ENCODE results near the gene RASL11A.

Gene RASL11A

DNA sequence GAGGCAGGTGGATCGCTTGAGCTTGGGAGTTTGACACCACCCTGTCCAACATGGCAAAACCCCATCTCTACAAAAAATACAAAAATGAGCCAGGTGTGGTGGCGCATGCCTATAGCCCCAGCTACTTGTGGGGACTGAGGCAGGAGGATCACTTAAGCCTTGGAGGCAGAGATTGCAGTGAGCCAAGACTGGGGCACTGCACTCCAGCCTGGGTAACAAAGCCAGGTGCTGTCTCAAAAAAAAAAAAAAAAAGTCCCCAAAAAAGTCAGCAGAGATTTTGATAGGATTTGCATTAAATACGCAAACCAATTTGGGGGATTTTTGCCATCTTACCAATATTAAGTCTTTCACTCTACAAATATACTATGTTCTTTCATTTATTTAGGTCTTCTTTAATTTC lies 41.0 kb upstream of the RASL11A start:
- Histone ChIP-seq H3K4me1 (ENCODE audit: control insufficient read depth, insufficient read depth, low read depth, low read length) (no peaks in the 10 kb centered on the region), H3K4ac (ENCODE audit: low read depth in 1 of 2, low read length in 2 of 2) (no peak overlapping the region), H3K4me3 (ENCODE audit: insufficient read depth in 1 of 2, low read depth in 1 of 2, low read length in 2 of 2) (no peak overlapping the region), H4K8ac (ENCODE audit: low read length) (no peak overlapping the region), H3K9ac (ENCODE audit: low read length) (no peak overlapping the region), H2BK120ac (ENCODE audit: low read depth, low read length) (no peak overlapping the region), H3K27me3 (ENCODE audit: control insufficient read depth in 1 of 2, insufficient read depth in 1 of 2, low read length in 2 of 2) (peaks cover 0 to 4% of the 10 kb centered on the region in 2 experiments), H2AK5ac (ENCODE audit: low read length, severe bottlenecking) (no peak overlapping the region), H2BK15ac (ENCODE audit: low read depth, poor library complexity, severe bottlenecking) (no peak overlapping the region), H2BK12ac (ENCODE audit: low read length in 2 of 2) (no peak overlapping the region), H3K14ac (ENCODE audit: low read length in 2 of 2) (no peak overlapping the region), H4K91ac (ENCODE audit: low read length) (no peak overlapping the region), H3K27ac (ENCODE audit: low read length, poor library complexity, severe bottlenecking) (no peak overlapping the region), H2AFZ (ENCODE audit: low read depth, low read length) (no peak overlapping the region), H3K36me3 (ENCODE audit: control insufficient read depth in 1 of 2, insufficient read depth in 2 of 2, low read depth in 1 of 2, low read length in 2 of 2) (no peaks in the 10 kb centered on the region), H3K79me1 (replicated peaks; ENCODE audit: low read length, poor library complexity, severe bottlenecking) (no peaks in the 10 kb centered on the region), H2BK5ac (ENCODE audit: low read depth, low read length, poor library complexity, severe bottlenecking) (no peak overlapping the region), H3K23ac (ENCODE audit: low read length in 2 of 2) (no peak overlapping the region), H3K18ac (ENCODE audit: low read depth in 1 of 2, low read length in 2 of 2) (no peak overlapping the region), H3K4me2 (ENCODE audit: low read length, poor library complexity, severe bottlenecking) (no peak overlapping the region), H3K9me3 (ENCODE audit: control insufficient read depth, low read length) (peaks cover 26% of the 10 kb centered on the region)
- 100% methylated on average over 2 of the region's 3 CpGs for WGBS
- DNase-seq: no peak

- no peak overlapping the region for H3K14ac ChIP-seq (ENCODE audit: low read length in 2 of 2)
- H2BK12ac ChIP-seq (ENCODE audit: low read length in 2 of 2): no peak overlapping the region
- no peak overlapping the region for H3K4me3 ChIP-seq (ENCODE audit: insufficient read depth in 1 of 2, low read depth in 1 of 2, low read length in 2 of 2)
- no peak overlapping the region for H3K4ac ChIP-seq (ENCODE audit: low read depth in 1 of 2, low read length in 2 of 2)
- no peak overlapping the region for H2BK15ac ChIP-seq (ENCODE audit: low read depth, poor library complexity, severe bottlenecking)
- peaks cover 0 to 6% of the 10 kb centered on the region in 2 experiments for H3K27me3 ChIP-seq (ENCODE audit: control insufficient read depth in 1 of 2, insufficient read depth in 1 of 2, low read length in 2 of 2)
- no peak overlapping the region for H3K23ac ChIP-seq (ENCODE audit: low read length in 2 of 2)
- H2AK5ac ChIP-seq (ENCODE audit: low read length, severe bottlenecking): no peak overlapping the region
- no peak overlapping the region for H2BK120ac ChIP-seq (ENCODE audit: low read depth, low read length)
- no peaks in the 10 kb centered on the region for H3K79me1 ChIP-seq (replicated peaks; ENCODE audit: low read length, poor library complexity, severe bottlenecking)
- no peak for DNase-seq
- no peak overlapping the region for H3K9ac ChIP-seq (ENCODE audit: low read length)
- H3K9me3 ChIP-seq (ENCODE audit: control insufficient read depth, low read length): peaks cover 22% of the 10 kb centered on the region
- WGBS: 80% methylated on average over 5 of the region's 5 CpGs
- H4K8ac ChIP-seq (ENCODE audit: low read length): no peak overlapping the region
- H3K18ac ChIP-seq (ENCODE audit: low read depth in 1 of 2, low read length in 2 of 2): no peak overlapping the region
- no peaks in the 10 kb centered on the region for H3K36me3 ChIP-seq (ENCODE audit: control insufficient read depth in 1 of 2, insufficient read depth in 2 of 2, low read depth in 1 of 2, low read length in 2 of 2)
- H3K4me2 ChIP-seq (ENCODE audit: low read length, poor library complexity, severe bottlenecking): no peak overlapping the region
- H2BK5ac ChIP-seq (ENCODE audit: low read depth, low read length, poor library complexity, severe bottlenecking): no peak overlapping the region
- no peaks in the 10 kb centered on the region for H3K4me1 ChIP-seq (ENCODE audit: control insufficient read depth, insufficient read depth, low read depth, low read length)
- no peak overlapping the region for H3K27ac ChIP-seq (ENCODE audit: low read length, poor library complexity, severe bottlenecking)
- H4K91ac ChIP-seq (ENCODE audit: low read length): no peak overlapping the region
- no peak overlapping the region for H2AFZ ChIP-seq (ENCODE audit: low read depth, low read length)
Measured at GRCh38 chr13:27233964-27234363, 36.7 kb upstream of the RASL11A start.

GRCh38 chr13:27236478-27236877 lies 34.2 kb upstream of the RASL11A start:
- peaks cover 0 to 6% of the 10 kb centered on the region in 2 experiments for H3K27me3 ChIP-seq (ENCODE audit: control insufficient read depth in 1 of 2, insufficient read depth in 1 of 2, low read length in 2 of 2)
- H3K4ac ChIP-seq (ENCODE audit: low read depth in 1 of 2, low read length in 2 of 2): no peak overlapping the region
- whole genome bisulfite sequencing: 72% methylated on average over 2 of the region's 2 CpGs
- H3K4me2 ChIP-seq (ENCODE audit: low read length, poor library complexity, severe bottlenecking): no peak overlapping the region
- H3K23ac ChIP-seq (ENCODE audit: low read length in 2 of 2): no peak overlapping the region
- peaks cover 14% of the 10 kb centered on the region for H3K9me3 ChIP-seq (ENCODE audit: control insufficient read depth, low read length)
- H3K18ac ChIP-seq (ENCODE audit: low read depth in 1 of 2, low read length in 2 of 2): no peak overlapping the region
- no peak for DNase-seq
- no peak overlapping the region for H4K91ac ChIP-seq (ENCODE audit: low read length)
- H3K4me1 ChIP-seq (ENCODE audit: control insufficient read depth, insufficient read depth, low read depth, low read length): no peaks in the 10 kb centered on the region
- no peak overlapping the region for H2AFZ ChIP-seq (ENCODE audit: low read depth, low read length)
- H3K27ac ChIP-seq (ENCODE audit: low read length, poor library complexity, severe bottlenecking): no peak overlapping the region
- H3K9ac ChIP-seq (ENCODE audit: low read length): peak overlapping the region; percentile 22
- H3K14ac ChIP-seq (ENCODE audit: low read length in 2 of 2): no peak overlapping the region
- no peaks in the 10 kb centered on the region for H3K36me3 ChIP-seq (ENCODE audit: control insufficient read depth in 1 of 2, insufficient read depth in 2 of 2, low read depth in 1 of 2, low read length in 2 of 2)
- no peak overlapping the region for H2BK15ac ChIP-seq (ENCODE audit: low read depth, poor library complexity, severe bottlenecking)
- H3K4me3 ChIP-seq (ENCODE audit: insufficient read depth in 1 of 2, low read depth in 1 of 2, low read length in 2 of 2): no peak overlapping the region
- no peak overlapping the region for H2BK5ac ChIP-seq (ENCODE audit: low read depth, low read length, poor library complexity, severe bottlenecking)
- no peak overlapping the region for H2BK12ac ChIP-seq (ENCODE audit: low read length in 2 of 2)
- H2BK120ac ChIP-seq (ENCODE audit: low read depth, low read length): no peak overlapping the region
- no peak overlapping the region for H4K8ac ChIP-seq (ENCODE audit: low read length)
- H3K79me1 ChIP-seq (replicated peaks; ENCODE audit: low read length, poor library complexity, severe bottlenecking): no peaks in the 10 kb centered on the region
- H2AK5ac ChIP-seq (ENCODE audit: low read length, severe bottlenecking): no peak overlapping the region

- no peak for DNase-seq
Measured at GRCh38 chr13:27242702-27243101, 27.9 kb upstream of the RASL11A start.

More at GRCh38 chr13:27242702-27243101, 27.9 kb upstream of the RASL11A start:
- Histone ChIP-seq H3K79me1 (replicated peaks; ENCODE audit: low read length, poor library complexity, severe bottlenecking) (no peaks in the 10 kb centered on the region), H3K4ac (ENCODE audit: low read depth in 1 of 2, low read length in 2 of 2) (no peak overlapping the region), H4K8ac (ENCODE audit: low read length) (no peak overlapping the region), H2BK5ac (ENCODE audit: low read depth, low read length, poor library complexity, severe bottlenecking) (no peak overlapping the region), H2BK120ac (ENCODE audit: low read depth, low read length) (no peak overlapping the region), H3K4me3 (ENCODE audit: insufficient read depth in 1 of 2, low read depth in 1 of 2, low read length in 2 of 2) (no peak overlapping the region), H3K36me3 (ENCODE audit: control insufficient read depth in 1 of 2, insufficient read depth in 2 of 2, low read depth in 1 of 2, low read length in 2 of 2) (no peaks in the 10 kb centered on the region), H3K27me3 (ENCODE audit: control insufficient read depth in 1 of 2, insufficient read depth in 1 of 2, low read length in 2 of 2) (peaks cover 0 to 6% of the 10 kb centered on the region in 2 experiments), H2BK12ac (ENCODE audit: low read length in 2 of 2) (no peak overlapping the region), H2AK5ac (ENCODE audit: low read length, severe bottlenecking) (no peak overlapping the region), H3K14ac (ENCODE audit: low read length in 2 of 2) (no peak overlapping the region), H3K18ac (ENCODE audit: low read depth in 1 of 2, low read length in 2 of 2) (no peak overlapping the region), H3K23ac (ENCODE audit: low read length in 2 of 2) (no peak overlapping the region), H2BK15ac (ENCODE audit: low read depth, poor library complexity, severe bottlenecking) (no peak overlapping the region), H3K4me2 (ENCODE audit: low read length, poor library complexity, severe bottlenecking) (no peak overlapping the region), H3K9me3 (ENCODE audit: control insufficient read depth, low read length) (no peaks in the 10 kb centered on the region), H2AFZ (ENCODE audit: low read depth, low read length) (no peak overlapping the region), H3K27ac (ENCODE audit: low read length, poor library complexity, severe bottlenecking) (no peak overlapping the region), H3K9ac (ENCODE audit: low read length) (no peak overlapping the region), H4K91ac (ENCODE audit: low read length) (no peak overlapping the region), H3K4me1 (ENCODE audit: control insufficient read depth, insufficient read depth, low read depth, low read length) (no peaks in the 10 kb centered on the region)
- 96% methylated on average over 4 of the region's 5 CpGs for WGBS
